Sigmoid colon (tissue), 7 donors: ENCODE results near the gene YAP1. TPM values are rescaled to one million over a fixed set of nuclear protein-coding genes. Genes with fewer than 3 reads are reported as not detected.

Source experiments
- DNase-seq: peaks from one replicate; pipeline ENCODE4 v3.0.0-alpha.2; 2019
- H3K27ac ChIP-seq, 4 donors: fragments of 200-600 bp; sonication (generic); one replicate each; pipeline ENCODE4 v1.5.1; 2016 to 2019; ENCODE audit warnings: mild to moderate bottlenecking in 1 of 4
- H3K27me3 ChIP-seq, 3 donors: fragments of 200-600 bp; sonication (generic); one replicate each; pipeline ENCODE4 v1.5.1; 2019; ENCODE audit warnings: mild to moderate bottlenecking in 1 of 3
- H3K36me3 ChIP-seq, 4 donors: fragments of 200-600 bp; sonication (generic); one replicate each; pipeline ENCODE4 v1.5.1; 2016 to 2019
- H3K4me1 ChIP-seq, 4 donors: fragments of 200-600 bp; sonication (generic); one replicate each; pipeline ENCODE4 v1.5.1; 2017 to 2019
- H3K4me3 ChIP-seq, 4 donors: fragments of 200-600 bp; sonication (generic); one replicate each; pipeline ENCODE4 v1.5.1; 2017 to 2019; ENCODE audit warnings: mild to moderate bottlenecking in 2 of 4, moderate library complexity in 1 of 4
- H3K9me3 ChIP-seq, 4 donors: fragments of 200-600 bp in 3 of 4; sonication (generic) in 3 of 4; one replicate each; pipeline versions ENCODE4 v1.5.1 to v1.6.1; 2013 to 2019
- CTCF ChIP-seq, 4 experiments: fragments of 450-650 bp in 3 of 4; fragments of 200-600 bp in 1 of 4; IDR thresholded peaks; one replicate each; pipeline ENCODE4 v1.5.1; 2016 to 2019; ENCODE audit warnings: antibody characterized with exemption in 4 of 4, mild to moderate bottlenecking in 3 of 4, moderate library complexity in 2 of 4
- EP300 ChIP-seq, 4 donors: sonication (generic); formaldehyde crosslinking; IDR thresholded peaks; one replicate each; pipeline ENCODE4 v1.6.1; 2017; ENCODE audit warnings: antibody characterized with exemption in 4 of 4
- POLR2A ChIP-seq, 2 donors: fragments of 450-650 bp; IDR thresholded peaks; one replicate each; pipeline ENCODE4 v1.6.1; 2016; ENCODE audit warnings: antibody characterized with exemption in 2 of 2, mild to moderate bottlenecking in 2 of 2, moderate library complexity in 2 of 2
- POLR2AphosphoS5 ChIP-seq, 4 donors: sonication (generic); formaldehyde crosslinking; IDR thresholded peaks; one replicate each; pipeline ENCODE4 v1.6.1; 2017; ENCODE audit warnings: antibody characterized with exemption in 4 of 4
- WGBS, 2 donors: extraction: QIAGEN DNeasy Blood & Tissue Kit; methylation state at CpG; one replicate each; pipeline ENCODE4 v1.1.7; 2013; 5-methylcytosine and 5-hydroxymethylcytosine counted together
- intact Hi-C: fragments of 100-400 bp; cut with DNase I; formaldehyde crosslinking; loops from one replicate; pipeline ENCODE4 v1.15.1; 2023
- polyA plus RNA-seq, 3 donors: library from polyadenylated mRNA; stranded (reverse); fragments of 200-250 nt; gene quantifications; one replicate each; pipeline ENCODE4 v1.2.3, GENCODE V29; 2013
- total RNA-seq, 4 donors: library from RNA; depleted of rRNA; stranded (reverse); fragments of >200 nt; gene quantifications; one replicate each; pipeline ENCODE4 v1.1.0, GENCODE V29; 2016
- donor health status: healthy with polysubstance abuse.
- donor health status: Bipolar disorder and iron deficiency.
- donor health status: healthy.

The YAP1 gene
- total and polyA plus RNA-seq, 7 donors, result 12.0 to 239 (median 159) TPM

GRCh38 chr11:102220728-102221467, 110.7 kb downstream of the YAP1 start:
- intact Hi-C loops, result loop anchor here (5.0 kb wide), 1 partner anchor 46 kb away; no protein-coding TSS in a partner anchor
- 93% methylated on average over 7 of the region's 7 CpGs for WGBS, 2 donors

GRCh38 chr11:102223859-102224258, 113.6 kb downstream of the YAP1 start:
- H3K27me3 ChIP-seq, result no peaks in the 10 kb centered on the region
- H3K36me3 ChIP-seq, result peaks cover 0 to 44% (median 3%) of the 10 kb centered on the region in 4 donors
- no peak for DNase-seq
- no peaks in the 10 kb centered on the region for H3K9me3 ChIP-seq
- H3K27ac ChIP-seq, result peak overlapping the region in 2 of 4 donors; percentile 7 to 13
- TF ChIP-seq CTCF (IDR thresholded peaks at IDR 0.05), result no peak
- no peak overlapping the region for H3K4me3 ChIP-seq
- 47 to 48% methylated on average over 2 of the region's 2 CpGs for WGBS, 2 donors
- H3K4me1 ChIP-seq, result peaks cover 0 to 17% (median 0%) of the 10 kb centered on the region in 4 donors
- intact Hi-C loops, result loop anchor here (5.0 kb wide), 1 partner anchor 43 kb away; no protein-coding TSS in a partner anchor

More at GRCh38 chr11:102220728-102221467, 110.7 kb downstream of the YAP1 start:
- no peak for TF ChIP-seq POLR2A (IDR thresholded peaks at IDR 0.05)
- TF ChIP-seq POLR2AphosphoS5 (IDR thresholded peaks at IDR 0.05), result no peak
- Histone ChIP-seq H3K9me3 (no peaks in the 10 kb centered on the region), H3K36me3 (peaks cover 0 to 36% (median 3%) of the 10 kb centered on the region in 4 donors), H3K4me1 (peaks cover 0 to 11% (median 2%) of the 10 kb centered on the region in 4 donors), H3K27ac (no peak overlapping the region), H3K27me3 (no peaks in the 10 kb centered on the region), H3K4me3 (no peak overlapping the region)
- DNase-seq, result no peak

GRCh38 chr11:102225689-102226568, 115.7 kb downstream of the YAP1 start:
- Histone ChIP-seq H3K36me3 (peaks cover 0 to 58% (median 3%) of the 10 kb centered on the region in 4 donors), H3K27ac (no peak overlapping the region), H3K4me3 (no peak overlapping the region), H3K27me3 (no peaks in the 10 kb centered on the region), H3K9me3 (no peaks in the 10 kb centered on the region), H3K4me1 (peaks cover 0 to 20% (median 0%) of the 10 kb centered on the region in 4 donors)
- WGBS, 2 donors, result 63 to 79% methylated on average over 4 of the region's 4 CpGs
- intact Hi-C loops, result no loop called here
- TF ChIP-seq EP300 (IDR thresholded peaks at IDR 0.05), result no peak
- no peak for TF ChIP-seq CTCF (IDR thresholded peaks at IDR 0.05)
- no peak for TF ChIP-seq POLR2A (IDR thresholded peaks at IDR 0.05)
- no peak for DNase-seq

GRCh38 chr11:102226702-102227490, 116.6 kb downstream of the YAP1 start:
- Histone ChIP-seq H3K9me3 (no peaks in the 10 kb centered on the region), H3K4me3 (no peak overlapping the region), H3K36me3 (peaks cover 0 to 58% (median 3%) of the 10 kb centered on the region in 4 donors), H3K27ac (no peak overlapping the region), H3K4me1 (peaks cover 0 to 20% (median 0%) of the 10 kb centered on the region in 4 donors), H3K27me3 (no peaks in the 10 kb centered on the region)
- DNase-seq, result no peak
- TF ChIP-seq POLR2A (IDR thresholded peaks at IDR 0.05) (no peak), EP300 (IDR thresholded peaks at IDR 0.05) (no peak), CTCF (IDR thresholded peaks at IDR 0.05) (no peak), POLR2AphosphoS5 (IDR thresholded peaks at IDR 0.05) (no peak)
- intact Hi-C loops, result no loop called here
- WGBS, 2 donors, result 37 to 68% methylated on average over 9 of the region's 9 CpGs
